K562 (cell line): ENCODE results near the gene NFIB. TPM values are rescaled to one million over a fixed set of nuclear protein-coding genes. Genes with fewer than 3 reads are reported as not detected.

Experiments
- ATAC-seq: fragments of 200-7000 bp; cut with Tn5 transposase; 3 replicates; pipeline ENCODE4 v1.9.1; 2020; ENCODE audit warnings: moderate library complexity
- BruUV-seq: library from RNA; stranded (reverse); fragments of 400-500 nt; replicated peaks from 2 replicates; lab custom pipeline; 2021; lab: Mats Ljungman, UMichigan
- CTCF ChIA-PET: fragments of 300-600 bp; formaldehyde crosslinking; extraction: SDS; loops from one replicate; lab custom pipeline; 2021; ENCODE audit warnings: low intra/inter-chr PET ratio; lab: Yijun Ruan, JAX
- POLR2A ChIA-PET: fragments of 300-600, 350-650 bp; sonication (Branson Sonifier 250); formaldehyde crosslinking; extraction: SDS; loops from one replicate; lab custom pipeline; 2021; ENCODE audit warnings: antibody characterized with exemption, inconsistent platforms; lab: Yijun Ruan, JAX
- DNase-seq, 4 experiments: peaks; one replicate each; pipeline versions ENCODE4 v3.0.0 to v3.0.0-alpha.2; 2011 to 2018; ENCODE audit warnings: low spot score in 3 of 4, mixed read lengths in 3 of 4; ENCODE audit errors: extremely low read depth in 1 of 4
- FAIRE-seq: peaks from 2 replicates; lab custom pipeline; 2011; peaks lifted over from hg19 to GRCh38; lab: Jason Lieb, UNC
- H2AFZ ChIP-seq: 2 replicates; pipeline ENCODE4 v1.6.0; 2011; ENCODE audit warnings: low read depth, low read length, control low read depth, inconsistent platforms
- H3K27ac ChIP-seq: fragments of 200-600 bp; 3 replicates; pipeline ENCODE4 v1.8.0; 2011; ENCODE audit warnings: low read depth, mild to moderate bottlenecking, control low read depth, inconsistent platforms, low read length, moderate library complexity, mixed read lengths; ENCODE audit errors: extremely low read depth
- H3K27me3 ChIP-seq, 2 experiments: fragments of 300-600 bp in 1 of 2; 2 replicates in 1 of 2; 3 replicates in 1 of 2; pipeline versions ENCODE4 v1.6.0 to v1.8.0; 2011; ENCODE audit warnings: inconsistent platforms in 2 of 2, low read length in 2 of 2, mild to moderate bottlenecking in 1 of 2, mixed read lengths in 1 of 2, moderate library complexity in 1 of 2; ENCODE audit not compliant: control insufficient read depth in 2 of 2, insufficient read depth in 2 of 2
- H3K36me3 ChIP-seq: fragments of 300-600 bp; 3 replicates; pipeline ENCODE4 v1.8.0; 2011; ENCODE audit warnings: mild to moderate bottlenecking, low read length, inconsistent platforms; ENCODE audit not compliant: control insufficient read depth, insufficient read depth
- H3K4me1 ChIP-seq, 2 experiments: fragments of 200-600 bp in 1 of 2; replicated peaks in 1 of 2; 2 replicates in 1 of 2; 3 replicates in 1 of 2; pipeline versions ENCODE4 v1.5.1 to v1.8.0; 2011; ENCODE audit warnings: inconsistent platforms in 2 of 2, low read length in 2 of 2, mild to moderate bottlenecking in 1 of 2, mixed read lengths in 1 of 2, moderate library complexity in 1 of 2; ENCODE audit not compliant: control insufficient read depth in 2 of 2, insufficient read depth in 2 of 2
- H3K4me2 ChIP-seq: 2 replicates; pipeline ENCODE4 v1.6.1; 2011; ENCODE audit warnings: low read length, control low read depth, inconsistent platforms, mixed read lengths; ENCODE audit not compliant: insufficient read depth
- H3K4me3 ChIP-seq: fragments of 200-600 bp; sonication (generic), shearing (Covaris generic); 2 replicates; pipeline ENCODE4 v1.5.1; 2016; ENCODE audit warnings: control low read depth, inconsistent platforms
- H3K79me2 ChIP-seq: fragments of 200-600 bp; 3 replicates; pipeline ENCODE4 v1.8.0; 2011; ENCODE audit warnings: low read length, inconsistent platforms; ENCODE audit not compliant: control insufficient read depth, insufficient read depth
- H3K9ac ChIP-seq, 2 experiments: 2 replicates each; pipeline versions ENCODE4 v1.6.0 to v1.6.1; 2011; ENCODE audit warnings: low read depth in 2 of 2, low read length in 2 of 2, control low read depth in 1 of 2, inconsistent platforms in 1 of 2, mild to moderate bottlenecking in 1 of 2, mixed read lengths in 1 of 2; ENCODE audit not compliant: insufficient read depth in 1 of 2
- H3K9me1 ChIP-seq: one replicate; pipeline ENCODE4 v1.6.0; 2011; ENCODE audit warnings: inconsistent platforms, mild to moderate bottlenecking, low read length, moderate library complexity; ENCODE audit not compliant: control insufficient read depth, insufficient read depth
- H3K9me3 ChIP-seq: replicated peaks from 2 replicates; pipeline ENCODE4 v1.5.1; 2011; ENCODE audit warnings: low read depth, low read length, inconsistent platforms; ENCODE audit not compliant: control insufficient read depth, insufficient read depth
- H4K20me1 ChIP-seq: replicated peaks from 2 replicates; pipeline ENCODE4 v1.6.1; 2011; ENCODE audit warnings: low read length, inconsistent platforms, mixed read lengths; ENCODE audit not compliant: control insufficient read depth, insufficient read depth
- BHLHE40 ChIP-seq: IDR thresholded peaks from 2 replicates; pipeline ENCODE4 v1.6.1; 2011; ENCODE audit warnings: low read length, improper control_type of control experiment
- ILK ChIP-seq: fragments of 450-650 bp; IDR thresholded peaks from 2 replicates; pipeline ENCODE4 v1.6.1; 2016; ENCODE audit warnings: missing genetic modification characterization, low read depth, mild to moderate bottlenecking, missing compliant biosample characterization, moderate library complexity, borderline replicate concordance
- JUNB ChIP-seq: fragments of 450-650 bp; formaldehyde crosslinking; conservative IDR thresholded peaks from 2 replicates; pipeline ENCODE4 v1.4.0; 2020; ENCODE audit warnings: mild to moderate bottlenecking
- SAP30 ChIP-seq: fragments of 200-600 bp; sonication (generic); IDR thresholded peaks from 2 replicates; pipeline ENCODE4 v1.6.1; 2012; ENCODE audit warnings: borderline replicate concordance, low read depth, mild to moderate bottlenecking, moderate library complexity, low read length, control low read depth, inconsistent platforms; ENCODE audit not compliant: insufficient read depth, poor library complexity, severe bottlenecking
- SMAD4 ChIP-seq: fragments of 250-450 bp; sonication (Bioruptor Pico); conservative IDR thresholded peaks from 2 replicates; pipeline ENCODE4 v1.8.0; 2021; ENCODE audit warnings: inconsistent platforms, mild to moderate bottlenecking, moderate library complexity
- WGBS: fragments of 100-300 bp; shearing (Covaris generic); methylation state at CpG from one replicate; pipeline ENCODE4 v1.1.6; 2016; ENCODE audit warnings: low coverage, mixed read lengths; ENCODE audit not compliant: insufficient coverage; ENCODE audit errors: missing lambda C conversion rate; 5-methylcytosine and 5-hydroxymethylcytosine counted together
- in situ Hi-C: fragments of 300-500 bp; cut with MboI; formaldehyde crosslinking; loops from 4 replicates; pipeline ENCODE4 v1.15.0; 2018; ENCODE audit warnings: inconsistent platforms, mixed read lengths
- intact Hi-C: fragments of 100-400 bp; cut with micrococcal nuclease; formaldehyde crosslinking; loops from 2 replicates; pipeline ENCODE4 v1.14.2; 2022
- polyA plus RNA-seq, 8 experiments: library from polyadenylated mRNA; depleted of rRNA in 4 of 8; stranded (reverse) in 5 of 8; unstranded in 3 of 8; fragments of >200 nt; fragmentation: Nextera tagmentation in 2 of 8; fragmentation: Illumina TruSeq in 1 of 8; extraction: Ambion mirVana in 2 of 8; extraction: Trizol in 1 of 8; gene quantifications; 2 replicates each; pipeline versions ENCODE4 v1.2.1 to v1.2.3, GENCODE V29; 2011 to 2014; ENCODE audit warnings: inconsistent platforms in 1 of 8, missing spikeins in 1 of 8
- total RNA-seq, 7 experiments: library from RNA; depleted of rRNA in 6 of 7; stranded (reverse); fragments of >200 nt in 6 of 7; fragmentation: Illumina TruSeq in 2 of 7; extraction: Trizol in 2 of 7; gene quantifications; 2 replicates each; pipeline versions ENCODE4 v1.2.1 to v1.2.3, GENCODE V29; 2011 to 2021; ENCODE audit warnings: low replicate concordance in 1 of 7
- TF ChIP-seq, protein P1 (sequence below): fragments of 450-650 bp; IDR thresholded peaks from 2 replicates; pipeline ENCODE4 v1.6.1; 2016; ENCODE audit warnings: borderline replicate concordance

Gene NFIB
- total and polyA plus RNA-seq, 9 of the 15 experiments (the other 6 are each of a cell fraction or from before 2014, with no cell fraction given) = 1.2 to 3.3 (median 1.9) TPM

DNA sequence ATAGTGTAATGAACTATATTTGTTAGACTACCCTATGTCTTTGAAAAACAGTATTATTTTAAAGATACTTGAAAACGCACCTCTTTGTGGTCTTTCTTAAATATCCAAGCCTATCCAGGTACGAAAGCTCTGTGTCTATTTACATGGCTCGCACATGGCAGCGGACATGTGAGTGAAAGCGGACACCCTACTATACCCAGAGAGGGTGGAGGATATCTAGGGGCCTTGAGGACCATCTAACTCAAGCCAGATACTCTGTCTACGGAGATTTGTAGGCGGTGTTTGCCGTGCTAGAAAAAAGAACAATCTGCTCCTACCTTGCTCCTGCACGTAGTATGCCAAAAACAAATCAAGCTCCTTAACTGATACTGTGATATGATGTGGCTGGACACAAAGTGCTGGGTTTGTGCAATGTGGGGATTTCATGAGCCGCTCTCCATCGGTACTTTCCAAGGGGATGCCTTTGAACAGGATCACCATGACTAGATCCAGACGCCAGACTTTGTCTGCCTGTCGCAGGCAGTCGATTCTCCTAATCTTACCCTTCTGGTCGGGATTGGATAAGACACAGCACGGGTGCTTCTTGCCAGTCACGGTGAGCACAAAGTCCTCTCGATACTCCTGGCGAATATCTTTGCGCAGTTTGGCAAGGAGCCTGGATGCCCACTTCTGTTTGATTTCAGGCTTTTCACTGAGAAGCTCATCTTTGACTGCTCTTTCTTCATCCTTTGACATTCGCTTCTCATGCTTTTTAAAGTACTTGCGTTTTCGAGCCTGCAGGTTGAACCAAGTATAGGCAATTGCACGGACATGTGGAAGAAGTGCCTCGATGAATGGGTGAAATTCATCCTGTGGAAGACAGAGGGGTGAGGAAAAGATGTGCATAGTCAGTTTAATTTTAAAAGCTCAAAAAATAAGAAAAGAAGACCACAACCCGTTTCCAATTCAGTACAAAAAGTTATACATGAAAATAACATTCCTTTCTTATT lies 7.0 kb downstream of the NFIB start:
- intact Hi-C loops = no loop called here
- no peak overlapping the region for H3K27ac ChIP-seq
- H3K9me1 ChIP-seq = no peaks in the 10 kb centered on the region
- no TSS peak for BruUV-seq
- H3K4me1 ChIP-seq = no peaks in the 10 kb centered on the region
- no peak for DNase-seq
- no peak overlapping the region for H3K4me3 ChIP-seq
- H4K20me1 ChIP-seq = no peaks in the 10 kb centered on the region
- in situ Hi-C loops = no loop called here
- WGBS = 68% methylated on average over 18 of the region's 26 CpGs
- H3K4me2 ChIP-seq = no peak overlapping the region
- no peak overlapping the region for H3K9ac ChIP-seq
- no peak for ATAC-seq
- no peak for FAIRE-seq
- H3K36me3 ChIP-seq = no peaks in the 10 kb centered on the region
- TF ChIP-seq ILK = no peak
- no peak for TF ChIP-seq SAP30
- TF ChIP-seq SMAD4 (CRISPR knock-in tag) = no peak
- TF ChIP-seq BHLHE40 = no peak
- no peak for TF ChIP-seq JUNB (CRISPR knock-in tag)
- TF ChIP-seq, protein P1, sequence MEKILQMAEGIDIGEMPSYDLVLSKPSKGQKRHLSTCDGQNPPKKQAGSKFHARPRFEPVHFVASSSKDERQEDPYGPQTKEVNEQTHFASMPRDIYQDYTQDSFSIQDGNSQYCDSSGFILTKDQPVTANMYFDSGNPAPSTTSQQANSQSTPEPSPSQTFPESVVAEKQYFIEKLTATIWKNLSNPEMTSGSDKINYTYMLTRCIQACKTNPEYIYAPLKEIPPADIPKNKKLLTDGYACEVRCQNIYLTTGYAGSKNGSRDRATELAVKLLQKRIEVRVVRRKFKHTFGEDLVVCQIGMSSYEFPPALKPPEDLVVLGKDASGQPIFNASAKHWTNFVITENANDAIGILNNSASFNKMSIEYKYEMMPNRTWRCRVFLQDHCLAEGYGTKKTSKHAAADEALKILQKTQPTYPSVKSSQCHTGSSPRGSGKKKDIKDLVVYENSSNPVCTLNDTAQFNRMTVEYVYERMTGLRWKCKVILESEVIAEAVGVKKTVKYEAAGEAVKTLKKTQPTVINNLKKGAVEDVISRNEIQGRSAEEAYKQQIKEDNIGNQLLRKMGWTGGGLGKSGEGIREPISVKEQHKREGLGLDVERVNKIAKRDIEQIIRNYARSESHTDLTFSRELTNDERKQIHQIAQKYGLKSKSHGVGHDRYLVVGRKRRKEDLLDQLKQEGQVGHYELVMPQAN = no peak
- H3K27me3 ChIP-seq = no peaks in the 10 kb centered on the region
- CTCF ChIA-PET = no interaction called here
- POLR2A ChIA-PET = no interaction called here
- H3K9me3 ChIP-seq = no peaks in the 10 kb centered on the region
- no peaks in the 10 kb centered on the region for H3K79me2 ChIP-seq
- H2AFZ ChIP-seq = no peak overlapping the region
